CD4-positive, alpha-beta T cell treated with Interleukin-4 for 4 hours (primary cell): Measurements from ENCODE around the gene RSPH3.
"Not testable (repeated sequence)": the region's sequence is repeated elsewhere in the genome, so short reads cannot be mapped to it uniquely, and the experiment has no call there.

ENCODE experiments used
- DNase-seq: peaks from one replicate; pipeline ENCODE4 v3.0.0-alpha.2; 2020

RSPH3 gene

GRCh38 chr6:158970640-158971275, 29.2 kb downstream of the RSPH3 start:
- no peak for DNase-seq

GRCh38 chr6:158969148-158969547, 30.9 kb downstream of the RSPH3 start:
- no peak for DNase-seq

DNA sequence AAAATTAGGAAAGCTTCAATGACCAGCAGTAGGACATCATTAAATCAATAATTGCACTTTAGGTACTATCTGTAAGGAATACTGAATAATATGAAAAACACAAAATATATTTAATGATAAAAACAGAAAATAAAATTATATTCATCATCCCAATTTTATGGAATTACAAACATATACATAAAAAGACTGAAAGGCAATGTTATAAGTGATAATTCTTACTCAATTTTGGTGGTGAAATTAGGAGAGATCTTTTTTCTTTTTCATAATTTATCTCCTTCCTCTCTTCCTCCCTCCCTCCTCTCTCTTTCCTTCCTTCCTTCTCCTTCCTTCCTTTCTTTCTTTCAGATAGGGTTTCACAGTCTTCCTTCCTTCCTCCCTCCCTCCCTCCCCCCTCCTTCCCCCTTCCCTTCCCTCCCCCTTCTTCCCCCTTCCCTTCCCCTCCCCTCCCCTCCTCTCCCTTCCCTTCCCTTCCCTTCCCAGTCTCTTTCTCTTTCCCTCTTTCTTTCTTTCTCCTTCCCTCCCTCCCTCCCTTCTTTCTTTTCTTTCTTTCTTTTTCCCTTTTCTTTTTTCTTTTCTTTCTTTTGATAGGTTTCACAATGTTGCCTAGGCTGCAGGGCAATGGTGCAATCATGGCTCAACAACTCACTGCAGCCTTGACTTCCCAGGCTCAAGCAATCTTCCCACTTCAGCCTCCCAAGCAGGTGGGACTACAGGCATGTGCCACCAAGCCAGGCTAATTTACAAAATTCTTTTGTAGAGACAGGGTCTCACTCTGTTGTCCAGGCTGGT, 36.8 kb downstream of the RSPH3 start:
- no peak for DNase-seq

DNA sequence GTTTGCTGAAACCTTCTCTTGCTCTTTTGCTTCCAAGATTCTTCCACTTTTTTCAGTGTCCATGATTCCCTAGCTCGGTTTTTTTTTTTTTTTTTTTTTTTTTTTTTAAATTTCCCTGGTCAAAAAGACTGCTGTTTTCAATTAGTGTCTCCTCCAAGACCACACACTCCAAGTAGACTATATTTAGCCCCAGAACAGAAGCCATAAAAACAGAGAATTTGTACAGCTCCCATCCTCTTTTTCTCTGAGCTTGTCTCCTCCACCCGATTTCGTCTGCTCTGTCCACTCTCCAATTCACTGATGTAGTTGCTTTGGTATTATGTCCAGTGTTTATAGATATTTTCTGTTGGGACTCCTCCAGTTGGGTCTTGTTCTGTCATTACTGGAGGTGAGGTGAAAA, 37.6 kb downstream of the RSPH3 start:
- DNase-seq, result no peak

DNA sequence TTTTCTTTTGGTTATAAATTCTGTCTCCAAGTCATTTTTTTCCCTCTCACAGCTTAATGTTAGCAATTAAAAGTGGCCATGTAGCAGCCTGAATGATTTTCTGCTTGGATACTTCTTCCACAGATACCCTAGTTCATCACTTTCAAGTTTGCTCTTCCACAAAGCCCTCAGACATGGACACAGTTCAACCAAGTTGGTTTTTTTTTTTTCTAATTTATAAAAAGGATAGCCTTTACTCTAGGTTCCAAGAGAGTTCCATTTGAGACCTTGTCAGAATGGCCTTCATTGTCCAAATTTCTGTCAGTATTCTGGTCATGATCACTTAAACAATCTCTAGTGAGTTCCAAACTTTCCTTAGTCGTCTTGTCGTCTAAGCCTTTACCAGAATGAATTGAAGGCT, 40.0 kb downstream of the RSPH3 start:
- DNase-seq, result no peak

DNA sequence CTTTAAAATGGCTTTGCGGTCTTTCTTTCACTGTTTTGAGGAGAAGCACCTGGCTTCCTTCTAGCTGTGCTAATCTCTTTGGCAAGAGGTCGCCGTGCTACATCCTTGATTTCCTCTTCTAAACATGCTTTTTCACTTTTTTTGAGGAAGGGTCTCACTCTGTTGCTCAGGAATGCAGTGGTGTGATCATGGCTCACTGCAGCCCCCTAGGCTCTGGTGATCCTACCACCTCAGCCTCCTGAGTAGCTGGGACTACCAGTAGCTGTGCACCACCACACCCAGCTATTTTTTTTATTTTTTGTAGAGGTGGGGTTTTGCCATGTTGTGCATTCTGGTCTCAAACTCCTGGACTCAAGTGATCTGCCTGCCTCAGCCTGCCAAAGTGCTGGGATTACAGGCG, 40.5 kb downstream of the RSPH3 start:
- DNase-seq, result no peak

- peak; percentile 15 for DNase-seq
Observed at GRCh38 chr6:158958504-158959386, 41.3 kb downstream of the RSPH3 start.

- DNase-seq, result no peak
Observed at GRCh38 chr6:158955255-158955654, 44.7 kb downstream of the RSPH3 start.

- DNase-seq, result no peak
Observed at GRCh38 chr6:158954753-158955152, 45.2 kb downstream of the RSPH3 start.

- not testable (repeated sequence) for DNase-seq
Observed at GRCh38 chr6:158952011-158952410, 48.0 kb downstream of the RSPH3 start.

DNA sequence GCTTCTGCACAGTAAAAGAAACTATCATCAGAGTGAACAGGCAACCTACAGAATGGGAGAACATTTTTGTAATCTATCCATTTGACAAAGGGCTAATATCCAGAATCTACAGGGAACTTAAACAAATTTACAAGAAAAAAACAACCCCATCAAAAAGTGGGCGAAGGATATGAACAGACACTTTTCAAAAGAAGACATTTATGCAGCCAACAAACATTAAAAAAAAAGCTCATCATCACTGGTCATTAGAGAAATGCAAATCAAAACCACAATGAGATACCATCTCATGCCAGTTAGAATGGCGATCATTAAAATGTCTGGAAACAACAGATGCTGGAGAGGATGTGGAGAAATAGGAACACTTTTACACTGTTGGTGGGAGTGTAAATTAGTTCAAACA, 48.4 kb downstream of the RSPH3 start:
- not testable (repeated sequence) for DNase-seq

GRCh38 chr6:158947284-158947683, 52.7 kb downstream of the RSPH3 start:
- no peak for DNase-seq

DNA sequence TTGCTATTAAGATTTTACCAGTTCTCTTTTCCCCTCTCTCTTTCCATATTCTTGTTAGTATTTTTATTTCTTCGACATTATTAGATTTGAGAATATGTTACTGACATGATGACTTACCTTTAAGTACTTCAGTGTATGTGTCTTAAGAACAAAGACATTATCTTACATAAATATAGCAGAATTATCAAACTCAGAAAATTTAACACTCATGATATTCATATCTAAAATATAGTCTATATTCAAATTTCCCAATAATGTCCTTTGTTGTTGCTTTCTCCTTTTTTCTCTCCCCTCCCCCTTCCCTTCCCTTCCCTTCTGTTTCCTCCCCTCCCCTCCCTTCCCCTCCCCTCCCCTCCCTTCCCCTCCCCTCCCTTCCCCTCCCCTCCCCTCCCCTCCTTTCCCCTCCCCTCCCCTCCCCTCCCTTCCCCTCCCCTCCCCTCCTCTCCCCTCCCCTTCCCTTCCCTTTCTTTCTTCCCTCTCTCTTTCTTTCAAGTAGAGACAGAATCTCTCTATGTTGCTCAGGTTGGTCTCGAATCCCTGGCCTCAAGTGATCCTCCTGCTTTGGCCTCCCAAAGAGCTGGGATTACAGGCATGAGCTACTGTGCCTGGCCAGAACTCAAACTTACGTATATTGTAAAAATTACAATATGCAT, 56.5 kb downstream of the RSPH3 start:
- DNase-seq, result no peak

DNA sequence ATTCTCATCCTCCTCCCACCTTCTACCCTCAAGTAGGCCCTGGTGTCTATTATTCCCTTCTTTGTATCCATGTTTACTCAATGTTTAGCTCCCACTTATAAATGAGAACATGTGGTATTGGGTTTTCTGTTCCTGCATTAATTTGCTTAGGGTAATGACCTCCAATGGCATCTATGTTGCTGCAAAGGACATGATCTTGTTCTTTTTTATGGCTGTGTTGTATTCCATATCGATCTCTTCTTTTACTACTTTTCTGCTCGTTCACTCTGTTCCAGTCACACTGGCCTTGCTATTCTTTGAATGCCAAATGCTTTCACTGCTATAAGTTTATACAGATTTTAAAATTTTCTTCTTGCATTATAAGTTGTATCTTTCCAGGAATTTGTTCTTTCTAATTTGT, 57.7 kb downstream of the RSPH3 start:
- DNase-seq, result no peak

DNA sequence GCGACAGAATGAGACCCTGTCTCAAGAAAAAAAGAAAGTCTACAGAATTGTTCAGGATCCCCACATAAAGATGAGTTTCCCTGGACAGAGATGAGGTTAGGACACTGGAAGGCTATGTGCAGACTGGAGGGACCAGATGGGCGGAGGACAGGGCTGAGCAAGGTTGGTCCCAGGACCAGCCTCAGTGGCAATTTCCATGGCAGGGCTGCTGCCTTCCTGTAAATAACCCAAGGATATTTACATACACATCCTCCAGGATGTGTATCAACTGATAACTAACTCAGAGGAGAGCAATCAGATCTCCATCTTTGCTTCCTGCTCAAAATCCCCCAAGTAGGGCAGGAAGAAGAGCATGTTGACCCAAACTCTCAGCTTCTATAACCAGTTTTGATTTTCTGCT, 58.8 kb downstream of the RSPH3 start:
- DNase-seq, result no peak

- DNase-seq, result no peak
Observed at GRCh38 chr6:158939255-158940159, 60.5 kb downstream of the RSPH3 start.

- peak; percentile 13 for DNase-seq
Observed at GRCh38 chr6:158938811-158939254, 61.2 kb downstream of the RSPH3 start.

GRCh38 chr6:158938220-158938619, 61.8 kb downstream of the RSPH3 start:
- no peak for DNase-seq

- DNase-seq, result no peak
Observed at GRCh38 chr6:158934157-158934556, 65.8 kb downstream of the RSPH3 start.

- no peak for DNase-seq
Observed at GRCh38 chr6:158933079-158933595, 66.9 kb downstream of the RSPH3 start.

- no peak for DNase-seq
Observed at GRCh38 chr6:158928068-158928467, 71.9 kb downstream of the RSPH3 start.

DNA sequence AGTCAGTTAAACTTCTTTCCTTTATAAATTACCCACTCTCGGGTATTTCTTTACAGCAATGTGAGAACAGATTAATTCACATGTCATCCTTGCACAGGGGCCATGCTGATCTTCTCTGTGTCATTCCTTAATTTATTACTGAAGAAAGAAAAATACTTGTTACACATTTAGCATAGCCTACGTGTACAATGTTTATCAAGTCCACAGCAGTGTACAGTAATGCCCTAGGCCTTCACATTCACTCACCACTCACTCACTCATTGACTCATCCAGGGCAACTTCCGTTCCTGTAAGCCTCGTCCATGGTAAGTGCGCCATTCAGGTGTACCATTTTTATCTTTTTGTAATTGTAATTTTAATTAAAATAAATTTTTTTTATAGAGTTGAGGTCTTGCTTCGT, 73.6 kb downstream of the RSPH3 start:
- no peak for DNase-seq
